ENCODE data around the gene BEND2. TPM values are rescaled to one million over a fixed set of nuclear protein-coding genes. Genes with fewer than 3 reads are reported as not detected.

BEND2 gene
- total RNA-seq, 1 donor from 2014 or later: not detected

- peak in 1 of 3 experiments; percentile 27 for TF ChIP-seq CTCF (IDR thresholded peaks at IDR 0.05)
These were observed 10.2 kb downstream of the BEND2 start for GRCh38 chrX:18210470-18210869.

GRCh38 chrX:18206657-18207056, 14.0 kb downstream of the BEND2 start:
- intact Hi-C loops (cut with DNase I): no loop called here

More at GRCh38 chrX:18210470-18210869, 10.2 kb downstream of the BEND2 start:
- H3K9me3 ChIP-seq: no peaks in the 10 kb centered on the region
- no peaks in the 10 kb centered on the region for H3K36me3 ChIP-seq
- H3K4me1 ChIP-seq: no peaks in the 10 kb centered on the region
- DNase-seq (ENCODE audit: low spot score in 2 of 2): no peak
- H3K27ac ChIP-seq: no peak overlapping the region
- intact Hi-C loops (cut with DNase I): no loop called here
- H3K4me3 ChIP-seq: no peak overlapping the region
- no peaks in the 10 kb centered on the region for H3K27me3 ChIP-seq

GRCh38 chrX:18203631-18204030, 17.1 kb downstream of the BEND2 start:
- intact Hi-C loops (cut with DNase I): no loop called here
- Histone ChIP-seq H3K4me1 (no peaks in the 10 kb centered on the region), H3K27ac (no peak overlapping the region), H3K4me3 (no peak overlapping the region), H3K36me3 (no peaks in the 10 kb centered on the region), H3K9me3 (no peaks in the 10 kb centered on the region), H3K27me3 (no peaks in the 10 kb centered on the region)
- TF ChIP-seq CTCF (IDR thresholded peaks at IDR 0.05): no peak
- DNase-seq (ENCODE audit: low spot score in 2 of 2): no peak

More at GRCh38 chrX:18206657-18207056, 14.0 kb downstream of the BEND2 start:
- DNase-seq (ENCODE audit: low spot score in 2 of 2): no peak
- no peak for TF ChIP-seq CTCF (IDR thresholded peaks at IDR 0.05)
- no peaks in the 10 kb centered on the region for H3K4me1 ChIP-seq
- no peak overlapping the region for H3K4me3 ChIP-seq
- H3K9me3 ChIP-seq: no peaks in the 10 kb centered on the region
- H3K27me3 ChIP-seq: no peaks in the 10 kb centered on the region
- no peak overlapping the region for H3K27ac ChIP-seq
- no peaks in the 10 kb centered on the region for H3K36me3 ChIP-seq

- intact Hi-C loops (cut with DNase I): no loop called here
These were observed 26.0 kb downstream of the BEND2 start for GRCh38 chrX:18194688-18195087.

GRCh38 chrX:18179446-18179845, 41.2 kb downstream of the BEND2 start:
- no peak for TF ChIP-seq CTCF (IDR thresholded peaks at IDR 0.05)
- no peak for DNase-seq (ENCODE audit: low spot score in 2 of 2)
- H3K36me3 ChIP-seq: no peaks in the 10 kb centered on the region
- H3K9me3 ChIP-seq: no peaks in the 10 kb centered on the region
- H3K27me3 ChIP-seq: no peaks in the 10 kb centered on the region
- no peak overlapping the region for H3K27ac ChIP-seq
- intact Hi-C loops (cut with DNase I): no loop called here
- H3K4me3 ChIP-seq: no peak overlapping the region
- H3K4me1 ChIP-seq: no peaks in the 10 kb centered on the region

More at GRCh38 chrX:18194688-18195087, 26.0 kb downstream of the BEND2 start:
- no peak for DNase-seq (ENCODE audit: low spot score in 2 of 2)
- Histone ChIP-seq H3K4me3 (no peak overlapping the region), H3K9me3 (no peaks in the 10 kb centered on the region), H3K27ac (no peak overlapping the region), H3K27me3 (no peaks in the 10 kb centered on the region), H3K4me1 (no peaks in the 10 kb centered on the region), H3K36me3 (no peaks in the 10 kb centered on the region)
- no peak for TF ChIP-seq CTCF (IDR thresholded peaks at IDR 0.05)

GRCh38 chrX:18174971-18175370, 45.7 kb downstream of the BEND2 start:
- TF ChIP-seq CTCF (IDR thresholded peaks at IDR 0.05): no peak
- Histone ChIP-seq H3K4me3 (no peak overlapping the region), H3K9me3 (no peaks in the 10 kb centered on the region), H3K4me1 (no peaks in the 10 kb centered on the region), H3K36me3 (no peaks in the 10 kb centered on the region), H3K27ac (no peak overlapping the region), H3K27me3 (no peaks in the 10 kb centered on the region)
- intact Hi-C loops (cut with DNase I): no loop called here
- no peak for DNase-seq (ENCODE audit: low spot score in 2 of 2)
